Psoas muscle (tissue), 8 donors: ENCODE results near the gene OR4N2. TPM values are rescaled to one million over a fixed set of nuclear protein-coding genes. Genes with fewer than 3 reads are reported as not detected.
"Not testable (repeated sequence)": the region's sequence is repeated elsewhere in the genome, so short reads cannot be mapped to it uniquely, and the experiment has no call there.

Experiments used
- ATAC-seq, 4 donors: fragments of 200-7000 bp; cut with Tn5 transposase; one replicate each; pipeline ENCODE4 v1.9.1; 2020; ENCODE audit warnings: moderate library complexity in 3 of 4, mild to moderate bottlenecking in 2 of 4
- DNase-seq, 2 donors: peaks; one replicate each; pipeline ENCODE4 v3.0.0-alpha.2; 2020
- H3K27ac ChIP-seq: fragments of 200-600 bp; one replicate; pipeline ENCODE4 v1.8.0; 2022
- H3K27me3 ChIP-seq, 3 donors: fragments of 200-600 bp in 1 of 3; one replicate each; pipeline versions ENCODE4 v1.6.1 to v1.8.0; 2013 to 2022; ENCODE audit warnings: low read length in 2 of 3, mild to moderate bottlenecking in 2 of 3, moderate library complexity in 1 of 3; ENCODE audit not compliant: insufficient read depth in 3 of 3
- H3K36me3 ChIP-seq, 2 donors: fragments of 200-600 bp in 1 of 2; one replicate each; pipeline versions ENCODE4 v1.6.1 to v1.8.0; 2013 to 2022; ENCODE audit warnings: low read depth in 1 of 2, mild to moderate bottlenecking in 1 of 2, moderate library complexity in 1 of 2; ENCODE audit not compliant: insufficient read depth in 1 of 2
- H3K4me1 ChIP-seq: fragments of 200-600 bp; one replicate; pipeline ENCODE4 v1.8.0; 2022
- H3K4me3 ChIP-seq: fragments of 200-600 bp; one replicate; pipeline ENCODE4 v1.8.0; 2022; ENCODE audit warnings: mild to moderate bottlenecking
- H3K9me3 ChIP-seq: fragments of 200-600 bp; one replicate; pipeline ENCODE4 v1.8.0; 2022
- WGBS, 3 donors: extraction: QIAGEN DNeasy Blood & Tissue Kit; methylation state at CpG; one replicate each; pipeline versions ENCODE4 v1.1.6 to v1.1.7; 2013; 5-methylcytosine and 5-hydroxymethylcytosine counted together
- intact Hi-C, 2 donors: fragments of 100-400 bp; cut with DNase I; formaldehyde crosslinking; loops; one replicate each; pipeline versions ENCODE4 v1.11.0 to v1.14.2; 2022
- long read RNA-seq, 2 donors: library from polyadenylated mRNA; unstranded; transcript quantifications; one replicate each; pipeline ENCODE4 v2.0.0, GENCODE V29; 2021
- polyA plus RNA-seq, 3 donors: library from polyadenylated mRNA; stranded (reverse); fragments of 200-250 nt; gene quantifications; one replicate each; pipeline ENCODE4 v1.2.3, GENCODE V29; 2013
- total RNA-seq, 4 donors: library from RNA; stranded (reverse); fragmentation: NEBNext Ultra II Directional in 2 of 4; extraction: Animal tissue kit (Norgen Biotek cat#: 25700) in 2 of 4; gene quantifications; one replicate each; pipeline versions ENCODE4 v1.2.1 to v1.2.4, GENCODE V29; 2021 to 2023
- TF ChIP-seq, protein P1 (sequence below): fragments of 200-600 bp; IDR thresholded peaks from one replicate; pipeline ENCODE4 v1.8.0; 2022; ENCODE audit warnings: antibody characterized with exemption
- donor health status: healthy with polysubstance abuse.
- donor health status: DM: no; HTN: no; CAD: no; lungs with moderate emphysema.
- donor health status: Bipolar disorder and iron deficiency.
- donor health status: healthy.
- donor health status: DM: yes; HTN: yes; CAD: no.
- donor health status: DM: no; HTN: no; CAD: no.
- donor health status: DM: no; HTN: no; CAD: no.
- donor health status: DM: yes; HTN: yes; CAD: no.

OR4N2 gene, protein sequence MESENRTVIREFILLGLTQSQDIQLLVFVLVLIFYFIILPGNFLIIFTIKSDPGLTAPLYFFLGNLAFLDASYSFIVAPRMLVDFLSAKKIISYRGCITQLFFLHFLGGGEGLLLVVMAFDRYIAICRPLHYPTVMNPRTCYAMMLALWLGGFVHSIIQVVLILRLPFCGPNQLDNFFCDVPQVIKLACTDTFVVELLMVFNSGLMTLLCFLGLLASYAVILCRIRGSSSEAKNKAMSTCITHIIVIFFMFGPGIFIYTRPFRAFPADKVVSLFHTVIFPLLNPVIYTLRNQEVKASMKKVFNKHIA
- total RNA-seq: not detected
- polyA plus RNA-seq: not detected
- long read RNA-seq, donor 1: 0 reads
- long read RNA-seq, donor 2: 0 reads

- H3K4me3 ChIP-seq, intact Hi-C loops, H3K27me3 ChIP-seq, DNase-seq, H3K36me3 ChIP-seq, ATAC-seq, H3K9me3 ChIP-seq, H3K27ac ChIP-seq, H3K4me1 ChIP-seq: not testable (repeated sequence)
- WGBS, 3 donors: 75 to 96% (median 80%) methylated on average over 1 of the region's 1 CpG
Observed at GRCh38 chr14:19803470-19803869, at the start of gene OR4N2. OR4N2 (plus strand) TSS chr14:19803770; CDS start chr14:19827449, 23,679 bp downstream.

DNA sequence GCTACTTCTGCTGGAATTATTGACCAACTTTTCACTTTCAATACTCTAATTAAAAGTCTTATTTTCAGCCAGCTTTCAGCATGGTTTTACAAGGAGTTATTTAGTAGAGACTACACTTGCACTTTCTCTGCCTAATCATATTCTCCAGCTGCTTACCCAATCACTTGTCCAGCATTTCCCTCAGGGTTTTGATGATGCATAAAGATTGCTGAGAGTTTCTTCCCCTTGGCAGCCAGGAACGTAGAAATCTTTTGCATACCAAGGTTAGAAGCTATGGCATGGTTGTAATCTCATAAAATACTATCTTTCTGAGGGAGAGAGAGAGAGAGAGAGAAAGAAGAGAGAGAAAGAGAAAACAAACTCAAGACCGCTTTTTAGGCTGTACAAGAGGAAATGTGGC, 49.4 kb upstream of the OR4N2 start:
- ATAC-seq: no peak
- intact Hi-C loops: no loop called here
- 25 to 31% (median 29%) methylated on average over 2 of the region's 2 CpGs for WGBS, 3 donors

GRCh38 chr14:19771491-19771890, 32.1 kb upstream of the OR4N2 start:
- intact Hi-C loops, H3K9me3 ChIP-seq, H3K27me3 ChIP-seq, DNase-seq, H3K4me3 ChIP-seq, H3K27ac ChIP-seq, H3K4me1 ChIP-seq, ATAC-seq, H3K36me3 ChIP-seq: not testable (repeated sequence)
- 44 to 50% (median 47%) methylated on average over 3 of the region's 3 CpGs for WGBS, 3 donors

More for the DNA sequence above, 49.4 kb upstream of the OR4N2 start:
- Histone ChIP-seq H3K36me3 (no peaks in the 10 kb centered on the region), H3K4me3 (no peak overlapping the region), H3K4me1 (no peaks in the 10 kb centered on the region), H3K9me3 (no peaks in the 10 kb centered on the region), H3K27ac (no peak overlapping the region), H3K27me3 (no peaks in the 10 kb centered on the region)
- DNase-seq: no peak
- TF ChIP-seq, protein P1, sequence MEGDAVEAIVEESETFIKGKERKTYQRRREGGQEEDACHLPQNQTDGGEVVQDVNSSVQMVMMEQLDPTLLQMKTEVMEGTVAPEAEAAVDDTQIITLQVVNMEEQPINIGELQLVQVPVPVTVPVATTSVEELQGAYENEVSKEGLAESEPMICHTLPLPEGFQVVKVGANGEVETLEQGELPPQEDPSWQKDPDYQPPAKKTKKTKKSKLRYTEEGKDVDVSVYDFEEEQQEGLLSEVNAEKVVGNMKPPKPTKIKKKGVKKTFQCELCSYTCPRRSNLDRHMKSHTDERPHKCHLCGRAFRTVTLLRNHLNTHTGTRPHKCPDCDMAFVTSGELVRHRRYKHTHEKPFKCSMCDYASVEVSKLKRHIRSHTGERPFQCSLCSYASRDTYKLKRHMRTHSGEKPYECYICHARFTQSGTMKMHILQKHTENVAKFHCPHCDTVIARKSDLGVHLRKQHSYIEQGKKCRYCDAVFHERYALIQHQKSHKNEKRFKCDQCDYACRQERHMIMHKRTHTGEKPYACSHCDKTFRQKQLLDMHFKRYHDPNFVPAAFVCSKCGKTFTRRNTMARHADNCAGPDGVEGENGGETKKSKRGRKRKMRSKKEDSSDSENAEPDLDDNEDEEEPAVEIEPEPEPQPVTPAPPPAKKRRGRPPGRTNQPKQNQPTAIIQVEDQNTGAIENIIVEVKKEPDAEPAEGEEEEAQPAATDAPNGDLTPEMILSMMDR: no peak

DNA sequence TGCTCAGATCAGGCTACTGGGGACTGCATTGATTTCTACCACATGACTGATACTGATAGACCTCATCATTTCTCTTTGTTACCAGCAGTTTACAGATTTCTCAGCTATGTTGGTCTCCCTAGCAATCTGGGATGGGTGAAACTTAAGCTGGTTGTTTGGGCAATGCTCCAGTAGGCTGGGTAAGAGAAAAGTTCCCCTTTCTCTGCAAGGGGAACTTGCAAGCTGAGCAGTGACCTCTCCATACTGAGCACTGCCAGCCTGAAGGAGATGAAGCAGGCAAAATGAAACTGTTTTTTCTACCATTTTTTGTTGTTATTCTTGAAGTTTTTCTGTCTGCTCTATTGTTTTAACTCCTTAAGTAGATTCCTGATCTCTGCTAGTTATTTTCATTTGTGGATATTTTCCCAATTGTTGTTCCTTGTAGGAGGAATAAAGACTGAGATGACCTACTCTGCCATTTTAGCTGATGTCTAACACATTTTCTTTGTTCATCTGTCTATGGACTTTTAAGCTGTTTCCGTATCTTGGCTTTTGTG, 31.6 kb upstream of the OR4N2 start:
- intact Hi-C loops: no loop called here
- Histone ChIP-seq H3K36me3 (no peaks in the 10 kb centered on the region), H3K9me3 (no peaks in the 10 kb centered on the region), H3K27ac (no peak overlapping the region), H3K4me3 (no peak overlapping the region), H3K4me1 (no peaks in the 10 kb centered on the region), H3K27me3 (no peaks in the 10 kb centered on the region)
- DNase-seq (no peak), ATAC-seq (no peak)
- TF ChIP-seq, protein P1: no peak
- 76 to 95% (median 85%) methylated on average over 1 of the region's 1 CpG for WGBS, 3 donors

DNA sequence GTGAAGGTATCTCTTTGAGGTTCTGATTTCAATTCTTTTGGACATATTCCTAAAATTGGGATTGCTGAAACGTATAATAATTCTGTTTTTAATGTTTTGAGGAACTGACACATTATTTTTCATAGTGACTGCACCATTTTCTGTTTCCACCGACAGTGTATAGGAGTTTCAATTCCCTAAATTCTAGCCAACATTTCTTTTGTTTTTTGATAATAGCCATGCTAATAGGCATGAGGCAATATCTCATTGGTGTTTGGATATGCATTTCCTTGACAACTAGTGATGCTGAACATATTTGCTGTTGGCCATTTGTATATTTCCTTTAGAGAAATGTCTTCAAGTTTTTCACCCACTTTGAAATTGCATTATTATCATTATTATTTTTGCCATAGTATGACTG, 31.1 kb upstream of the OR4N2 start:
- ATAC-seq, H3K36me3 ChIP-seq, intact Hi-C loops, H3K27me3 ChIP-seq, H3K9me3 ChIP-seq, DNase-seq, H3K27ac ChIP-seq, H3K4me3 ChIP-seq, H3K4me1 ChIP-seq: not testable (repeated sequence)
- 31 to 46% (median 46%) methylated on average over 2 of the region's 2 CpGs for WGBS, 3 donors

DNA sequence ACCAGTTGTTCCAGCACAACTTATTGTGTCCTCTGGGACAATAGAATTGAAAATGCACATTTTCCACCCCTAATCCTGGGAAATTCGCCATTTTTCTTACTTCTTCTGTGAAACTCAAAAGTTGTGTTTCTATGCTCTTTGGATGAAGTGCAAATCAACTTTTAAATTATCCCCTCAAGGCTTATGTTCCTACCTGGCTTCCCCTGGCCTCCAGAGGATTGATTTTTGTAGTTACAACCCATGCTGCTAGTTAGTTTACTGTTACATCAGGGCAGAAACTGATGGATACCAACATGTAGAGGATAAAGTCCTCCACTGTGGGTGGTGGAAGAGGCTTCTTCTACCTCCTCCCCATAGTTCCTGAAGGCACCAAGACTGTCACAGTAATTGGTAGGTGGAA, 30.4 kb upstream of the OR4N2 start, which contains the start of gene OR4M1:
Gene OR4M1 (plus strand): TSS at position 301 of the 400 bp plus-strand sequence. CDS start 6,819 bp downstream, outside the sequence.
- ATAC-seq, intact Hi-C loops, H3K27me3 ChIP-seq, DNase-seq, H3K4me3 ChIP-seq, H3K4me1 ChIP-seq, H3K9me3 ChIP-seq, H3K36me3 ChIP-seq, H3K27ac ChIP-seq: not testable (repeated sequence)
- WGBS, 3 donors: 4 to 10% (median 5%) methylated on average over 1 of the region's 1 CpG
